ENCODE results near the gene C1orf167. TPM values are rescaled to one million over a fixed set of nuclear protein-coding genes. Genes with fewer than 3 reads are reported as not detected.

Gene C1orf167
- total and polyA plus RNA-seq, 2 of the 13 experiments (the other 11 are each of a cell fraction or from before 2014, with no cell fraction given), result not detected

DNA sequence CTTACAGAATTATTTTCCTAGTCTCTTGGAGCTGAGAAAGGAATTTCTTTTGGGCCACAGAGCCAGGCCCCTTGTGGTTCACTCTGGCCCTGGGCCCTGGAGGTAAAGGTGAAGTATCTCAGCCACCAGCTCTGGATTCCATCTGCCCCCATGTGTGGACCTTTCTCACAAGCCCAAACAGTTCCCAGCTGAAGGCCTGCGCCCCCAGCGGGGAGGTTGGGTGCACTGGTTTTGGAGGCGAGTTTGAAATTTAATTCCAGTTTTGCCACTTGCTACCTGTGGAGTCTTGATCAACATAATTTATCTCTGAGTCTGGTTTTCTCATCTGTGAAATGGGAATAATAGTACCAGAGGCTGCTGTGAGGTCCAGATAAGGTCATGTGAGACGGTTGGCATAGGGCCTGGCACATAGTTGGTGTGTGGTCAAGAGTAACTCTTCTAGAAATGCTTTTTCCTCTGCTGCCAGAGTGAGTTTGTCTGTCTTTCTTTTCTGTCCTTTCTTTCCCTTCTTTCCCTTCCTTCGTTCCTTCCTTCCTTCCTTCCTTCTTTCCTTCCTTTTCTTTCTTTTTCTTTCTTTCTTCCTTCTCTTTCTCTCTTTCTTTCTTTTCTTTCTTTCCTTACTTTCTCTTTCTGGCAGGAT lies 20.0 kb upstream of the C1orf167 start:
- no peaks in the 10 kb centered on the region for H4K20me1 ChIP-seq (ENCODE audit: insufficient read depth, low read length)
- ATAC-seq (no peak), FAIRE-seq (no peak), DNase-seq (ENCODE audit: low spot score) (no peak)
- peaks cover 0 to 1% of the 10 kb centered on the region in 2 experiments; a peak in 1 of 5 replicates for H3K36me3 ChIP-seq (replicated peaks in 1 of 2; ENCODE audit: control insufficient read depth in 1 of 2, insufficient read depth in 2 of 2, low read length in 2 of 2)
- H3K4me2 ChIP-seq (ENCODE audit: low read depth, low read length), result no peak overlapping the region
- H3K9ac ChIP-seq (ENCODE audit: insufficient read depth, low read depth, low read length), result no peak overlapping the region
- no peak overlapping the region for H3K4me3 ChIP-seq (replicated peaks in 1 of 3; ENCODE audit: insufficient read depth in 1 of 3, low read depth in 2 of 3, low read length in 3 of 3)
- 95% methylated on average over 4 of the region's 5 CpGs for WGBS (ENCODE audit: low lambda C conversion rate)
- H2AFZ ChIP-seq (ENCODE audit: low read length), result no peak overlapping the region
- no TSS peak for BruUV-seq (replicated peaks)
- H3K4me1 ChIP-seq (ENCODE audit: insufficient read depth, low read length), result peaks cover 24% of the 10 kb centered on the region
- in situ Hi-C loops (cut with HindIII; ENCODE audit: extremely low pct_ligation_motif_present, low pct_unique_long_range_greater_than_20kb) (no loop called here), intact Hi-C loops (cut with micrococcal nuclease; ENCODE audit: unreplicated experiment) (no loop called here)
- H3K27me3 ChIP-seq (ENCODE audit: control insufficient read depth in 1 of 2, insufficient read depth in 2 of 2, low read length in 2 of 2), result no peaks in the 10 kb centered on the region
- TF ChIP-seq IKZF1 (IDR thresholded peaks at IDR 0.05) (no peak), SIX1 (CRISPR knock-in tag; IDR thresholded peaks at IDR 0.05; ENCODE audit: borderline replicate concordance) (no peak), CBX1 (IDR thresholded peaks at IDR 0.05; ENCODE audit: low read depth) (no peak), PAWR (CRISPR knock-in tag; IDR thresholded peaks at IDR 0.05; ENCODE audit: borderline replicate concordance) (no peak), ZC3H13 (CRISPR knock-in tag; IDR thresholded peaks at IDR 0.05) (no peak), DPF2 (CRISPR knock-in tag; IDR thresholded peaks at IDR 0.05; ENCODE audit: borderline replicate concordance, low read depth) (no peak), MTA3 (CRISPR knock-in tag; IDR thresholded peaks at IDR 0.05) (no peak), ZSCAN22 (CRISPR knock-in tag; IDR thresholded peaks at IDR 0.05) (no peak), PCBP2 (optimal IDR thresholded peaks at IDR 0.05; ENCODE audit: low read depth, low read length, poor library complexity, severe bottlenecking) (no peak), GATAD1 (CRISPR knock-in tag; IDR thresholded peaks at IDR 0.05) (no peak), SRSF4 (IDR thresholded peaks at IDR 0.05; ENCODE audit: low read depth, low read length, poor library complexity, severe bottlenecking) (no peak), CBFB (CRISPR knock-in tag; IDR thresholded peaks at IDR 0.05) (no peak), ZC3H4 (CRISPR knock-in tag; IDR thresholded peaks at IDR 0.05; ENCODE audit: borderline replicate concordance) (no peak), ZNF124 (CRISPR knock-in tag; IDR thresholded peaks at IDR 0.05) (no peak), TEF (CRISPR knock-in tag; IDR thresholded peaks at IDR 0.05) (no peak), ZNF577 (CRISPR knock-in tag; IDR thresholded peaks at IDR 0.05; ENCODE audit: borderline replicate concordance, low read depth) (no peak), ZNF710 (CRISPR knock-in tag; IDR thresholded peaks at IDR 0.05; ENCODE audit: borderline replicate concordance) (no peak)
- TF ChIP-seq, protein P1, sequence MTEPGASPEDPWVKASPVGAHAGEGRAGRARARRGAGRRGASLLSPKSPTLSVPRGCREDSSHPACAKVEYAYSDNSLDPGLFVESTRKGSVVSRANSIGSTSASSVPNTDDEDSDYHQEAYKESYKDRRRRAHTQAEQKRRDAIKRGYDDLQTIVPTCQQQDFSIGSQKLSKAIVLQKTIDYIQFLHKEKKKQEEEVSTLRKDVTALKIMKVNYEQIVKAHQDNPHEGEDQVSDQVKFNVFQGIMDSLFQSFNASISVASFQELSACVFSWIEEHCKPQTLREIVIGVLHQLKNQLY (CRISPR knock-in tag; IDR thresholded peaks at IDR 0.05), result no peak
- ChIA-PET CTCF (ENCODE audit: low intra/inter-chr PET ratio, low total read pairs) (no interaction called here), POLR2A (no interaction called here)
- no peaks in the 10 kb centered on the region for H3K9me3 ChIP-seq (ENCODE audit: low read length)
- H3K79me2 ChIP-seq (ENCODE audit: insufficient read depth, low read length), result no peaks in the 10 kb centered on the region
- H3K27ac ChIP-seq (ENCODE audit: extremely low read length, insufficient read depth, low read length), result no peak overlapping the region

Measured in HepG2 (cell line).